Breast epithelium (tissue), 3 donors: ENCODE data around the gene SPATA17.

Experiments used
- POLR2A ChIP-seq: fragments of 450-650 bp; IDR thresholded peaks from one replicate; pipeline ENCODE4 v1.6.1; 2016; ENCODE audit warnings: antibody characterized with exemption, mild to moderate bottlenecking, moderate library complexity
- POLR2AphosphoS5 ChIP-seq, 3 donors: sonication (generic); formaldehyde crosslinking; IDR thresholded peaks; one replicate each; pipeline ENCODE4 v1.6.1; 2017; ENCODE audit warnings: antibody characterized with exemption in 3 of 3
- TF ChIP-seq, protein P1 (sequence below), 3 donors: fragments of 450-650 bp; IDR thresholded peaks; one replicate each; pipeline ENCODE4 v1.5.1; 2016 to 2017; ENCODE audit warnings: antibody characterized with exemption in 3 of 3, mild to moderate bottlenecking in 3 of 3, moderate library complexity in 3 of 3

DNA sequence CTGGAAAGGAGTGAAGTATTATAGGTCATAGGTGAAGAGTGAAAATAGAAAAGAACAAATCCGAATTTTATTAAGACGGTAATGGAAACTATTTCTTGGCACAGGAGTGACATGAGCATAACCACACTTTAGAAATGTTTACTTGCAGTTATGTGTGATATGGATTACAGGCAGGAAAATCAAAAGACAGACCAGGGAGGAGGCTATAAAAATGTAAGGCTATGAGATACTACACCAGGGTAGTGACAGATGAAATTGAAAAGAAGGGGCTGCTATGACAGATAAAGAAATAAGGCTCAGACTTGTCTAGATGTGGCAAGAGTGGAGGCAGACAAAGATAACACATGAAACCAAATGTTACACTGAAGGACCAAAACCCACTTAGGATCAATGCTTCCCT is 32.0 kb upstream of the SPATA17 start:
- TF ChIP-seq, protein P1, sequence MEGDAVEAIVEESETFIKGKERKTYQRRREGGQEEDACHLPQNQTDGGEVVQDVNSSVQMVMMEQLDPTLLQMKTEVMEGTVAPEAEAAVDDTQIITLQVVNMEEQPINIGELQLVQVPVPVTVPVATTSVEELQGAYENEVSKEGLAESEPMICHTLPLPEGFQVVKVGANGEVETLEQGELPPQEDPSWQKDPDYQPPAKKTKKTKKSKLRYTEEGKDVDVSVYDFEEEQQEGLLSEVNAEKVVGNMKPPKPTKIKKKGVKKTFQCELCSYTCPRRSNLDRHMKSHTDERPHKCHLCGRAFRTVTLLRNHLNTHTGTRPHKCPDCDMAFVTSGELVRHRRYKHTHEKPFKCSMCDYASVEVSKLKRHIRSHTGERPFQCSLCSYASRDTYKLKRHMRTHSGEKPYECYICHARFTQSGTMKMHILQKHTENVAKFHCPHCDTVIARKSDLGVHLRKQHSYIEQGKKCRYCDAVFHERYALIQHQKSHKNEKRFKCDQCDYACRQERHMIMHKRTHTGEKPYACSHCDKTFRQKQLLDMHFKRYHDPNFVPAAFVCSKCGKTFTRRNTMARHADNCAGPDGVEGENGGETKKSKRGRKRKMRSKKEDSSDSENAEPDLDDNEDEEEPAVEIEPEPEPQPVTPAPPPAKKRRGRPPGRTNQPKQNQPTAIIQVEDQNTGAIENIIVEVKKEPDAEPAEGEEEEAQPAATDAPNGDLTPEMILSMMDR (IDR thresholded peaks at IDR 0.05), result no peak
- no peak for TF ChIP-seq POLR2A
- no peak for TF ChIP-seq POLR2AphosphoS5 (IDR thresholded peaks at IDR 0.05)
